Activated naive CD8-positive, alpha-beta T cell treated with anti-CD3 and anti-CD28 coated beads, Interleukin-2, amount 50 U/mL, for 24 hours (primary cell): Measurements from ENCODE around the gene UCHL1.

ENCODE experiments used
- ATAC-seq: fragments of 150-1000 bp; cut with Tn5 transposase; one replicate; pipeline ENCODE4 v1.10.0; 2021
- DNase-seq: peaks from one replicate; pipeline ENCODE4 v3.0.0; 2021
- H3K27ac Mint-ChIP-seq: one replicate; pipeline ENCODE4 v1.8.0; 2021; ENCODE audit warnings: mild to moderate bottlenecking, mixed read lengths
- H3K27me3 Mint-ChIP-seq: one replicate; pipeline ENCODE4 v1.8.0; 2021; ENCODE audit warnings: mixed read lengths
- H3K36me3 Mint-ChIP-seq: one replicate; pipeline ENCODE4 v1.8.0; 2021; ENCODE audit warnings: low read depth, mixed read lengths
- H3K4me1 Mint-ChIP-seq: one replicate; pipeline ENCODE4 v1.8.0; 2021; ENCODE audit warnings: mixed read lengths
- H3K4me3 Mint-ChIP-seq: one replicate; pipeline ENCODE4 v1.8.0; 2021; ENCODE audit warnings: mild to moderate bottlenecking, moderate library complexity, mixed read lengths
- H3K9me3 Mint-ChIP-seq: one replicate; pipeline ENCODE4 v1.8.0; 2021; ENCODE audit warnings: mixed read lengths

UCHL1 gene

GRCh38 chr4:41256740-41257256, at the start of gene UCHL1:
UCHL1 (plus strand) TSS chr4:41256928; CDS start chr4:41256977, 49 bp downstream.
- no peaks in the 10 kb centered on the region for H3K9me3 Mint-ChIP-seq
- H3K4me3 Mint-ChIP-seq = peak within 1 kb of the TSS; percentile 69
- no peak within 1 kb of the TSS for H3K27ac Mint-ChIP-seq
- peaks cover 14% of the 10 kb centered on the region for H3K4me1 Mint-ChIP-seq
- H3K27me3 Mint-ChIP-seq = peaks cover 53% of the 10 kb centered on the region
- H3K36me3 Mint-ChIP-seq = no peaks in the 10 kb centered on the region
- ATAC-seq (peak; percentile 34), DNase-seq (peak; percentile 10)

DNA sequence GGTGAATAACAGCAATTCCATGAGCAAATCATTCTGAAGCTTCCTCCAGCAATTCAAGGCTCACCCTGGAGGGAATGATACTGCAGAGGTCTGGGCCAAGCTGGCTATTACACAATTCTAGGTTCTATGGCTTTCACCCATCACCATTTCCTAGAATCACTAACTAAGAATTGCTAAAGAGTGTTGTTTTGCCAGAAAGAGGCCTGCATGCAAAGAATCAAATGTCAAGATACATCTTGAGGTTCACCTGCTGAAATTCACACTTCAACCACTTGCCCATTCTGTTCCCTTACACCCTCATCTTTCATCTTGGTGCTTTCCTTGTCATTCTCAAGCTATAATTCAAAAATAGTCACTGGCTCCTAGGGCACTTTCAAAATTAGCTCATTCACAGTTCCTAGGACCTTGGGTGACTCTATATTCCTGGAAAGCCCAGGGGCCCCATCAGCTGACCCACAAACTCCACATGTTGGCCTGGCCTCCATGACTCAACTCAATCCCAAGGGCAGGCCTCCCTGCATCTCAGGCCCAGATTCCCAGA, 49.4 kb upstream of the UCHL1 start:
- H3K4me3 Mint-ChIP-seq = no peak overlapping the region
- peaks cover 8% of the 10 kb centered on the region for H3K4me1 Mint-ChIP-seq
- peaks cover 36% of the 10 kb centered on the region for H3K27me3 Mint-ChIP-seq
- ATAC-seq (peak; percentile 59), DNase-seq (no peak)
- H3K9me3 Mint-ChIP-seq = no peaks in the 10 kb centered on the region
- H3K27ac Mint-ChIP-seq = peak overlapping the region; percentile 52
- no peaks in the 10 kb centered on the region for H3K36me3 Mint-ChIP-seq

- Mint-ChIP-seq H3K4me1 (peaks cover 19% of the 10 kb centered on the region), H3K27me3 (peaks cover 43% of the 10 kb centered on the region), H3K27ac (no peak overlapping the region), H3K4me3 (no peak overlapping the region), H3K36me3 (no peaks in the 10 kb centered on the region), H3K9me3 (no peaks in the 10 kb centered on the region)
- DNase-seq (no peak), ATAC-seq (no peak)
These were observed 47.5 kb upstream of the UCHL1 start for GRCh38 chr4:41209187-41209586.

- DNase-seq = no peak
- H3K27ac Mint-ChIP-seq = no peak overlapping the region
- no peaks in the 10 kb centered on the region for H3K9me3 Mint-ChIP-seq
- peaks cover 21% of the 10 kb centered on the region for H3K4me1 Mint-ChIP-seq
- H3K4me3 Mint-ChIP-seq = no peak overlapping the region
- peaks cover 44% of the 10 kb centered on the region for H3K27me3 Mint-ChIP-seq
- ATAC-seq = no peak
- no peaks in the 10 kb centered on the region for H3K36me3 Mint-ChIP-seq
These were observed 46.8 kb upstream of the UCHL1 start for GRCh38 chr4:41209901-41210300.

- H3K4me3 Mint-ChIP-seq = no peak overlapping the region
- peaks cover 59% of the 10 kb centered on the region for H3K27me3 Mint-ChIP-seq
- peaks cover 34% of the 10 kb centered on the region for H3K4me1 Mint-ChIP-seq
- no peak overlapping the region for H3K27ac Mint-ChIP-seq
- H3K9me3 Mint-ChIP-seq = no peaks in the 10 kb centered on the region
- ATAC-seq (no peak), DNase-seq (no peak)
- no peaks in the 10 kb centered on the region for H3K36me3 Mint-ChIP-seq
These were observed 44.6 kb upstream of the UCHL1 start for GRCh38 chr4:41211951-41212615.

- Mint-ChIP-seq H3K4me3 (peak overlapping the region; percentile 14), H3K27me3 (peaks cover 61% of the 10 kb centered on the region), H3K4me1 (peaks cover 29% of the 10 kb centered on the region), H3K27ac (no peak overlapping the region), H3K36me3 (no peaks in the 10 kb centered on the region), H3K9me3 (no peaks in the 10 kb centered on the region)
- ATAC-seq = no peak
- no peak for DNase-seq
These were observed 44.0 kb upstream of the UCHL1 start for GRCh38 chr4:41212616-41213203.

DNA sequence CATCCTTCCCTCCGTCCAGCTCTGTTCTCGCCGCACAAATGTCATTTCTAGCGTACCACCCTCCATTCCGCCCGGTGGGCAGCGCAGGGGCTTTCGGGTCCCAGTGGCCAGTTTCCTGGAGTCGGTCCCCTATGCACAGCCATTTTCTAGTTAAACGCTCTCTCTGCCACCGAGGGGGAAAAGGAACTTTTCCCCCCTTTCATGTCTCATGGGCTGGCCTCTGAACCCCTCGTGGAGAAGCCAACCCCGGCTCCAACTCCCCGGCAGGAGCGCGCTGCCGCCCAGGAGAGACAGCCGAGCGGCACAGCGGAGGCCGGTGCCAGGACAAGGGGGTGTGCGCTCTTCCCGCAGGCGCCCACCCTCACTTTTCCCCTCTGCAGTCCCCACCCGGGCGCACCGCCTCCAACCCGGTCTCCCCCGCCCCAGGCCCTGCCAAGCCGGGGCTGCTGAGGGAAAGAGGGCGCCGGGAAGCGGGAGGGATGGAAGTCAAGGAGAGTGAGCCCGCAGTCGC, 43.0 kb upstream of the UCHL1 start:
- no peak overlapping the region for H3K27ac Mint-ChIP-seq
- peak overlapping the region; percentile 62 for H3K4me3 Mint-ChIP-seq
- ATAC-seq = no peak
- peaks cover 60% of the 10 kb centered on the region for H3K27me3 Mint-ChIP-seq
- peaks cover 26% of the 10 kb centered on the region for H3K4me1 Mint-ChIP-seq
- no peak for DNase-seq
- no peaks in the 10 kb centered on the region for H3K9me3 Mint-ChIP-seq
- no peaks in the 10 kb centered on the region for H3K36me3 Mint-ChIP-seq

GRCh38 chr4:41214136-41214824, 42.4 kb upstream of the UCHL1 start, which contains the start of gene APBB2:
APBB2 (minus strand) TSS chr4:41214542; CDS start chr4:41033254, 181,288 bp downstream.
- H3K27me3 Mint-ChIP-seq = peaks cover 57% of the 10 kb centered on the region
- peaks cover 26% of the 10 kb centered on the region for H3K4me1 Mint-ChIP-seq
- no peak within 1 kb of the TSS for H3K27ac Mint-ChIP-seq
- H3K4me3 Mint-ChIP-seq = peak within 1 kb of the TSS; percentile 75
- DNase-seq = peak; percentile 65
- H3K9me3 Mint-ChIP-seq = no peaks in the 10 kb centered on the region
- peak; percentile 71 for ATAC-seq
- H3K36me3 Mint-ChIP-seq = no peaks in the 10 kb centered on the region

GRCh38 chr4:41214825-41215146, 41.9 kb upstream of the UCHL1 start:
- no peaks in the 10 kb centered on the region for H3K9me3 Mint-ChIP-seq
- peaks cover 26% of the 10 kb centered on the region for H3K4me1 Mint-ChIP-seq
- H3K27me3 Mint-ChIP-seq = peaks cover 55% of the 10 kb centered on the region
- peak overlapping the region; percentile 32 for H3K4me3 Mint-ChIP-seq
- DNase-seq (no peak), ATAC-seq (no peak)
- H3K27ac Mint-ChIP-seq = no peak overlapping the region
- no peaks in the 10 kb centered on the region for H3K36me3 Mint-ChIP-seq

DNA sequence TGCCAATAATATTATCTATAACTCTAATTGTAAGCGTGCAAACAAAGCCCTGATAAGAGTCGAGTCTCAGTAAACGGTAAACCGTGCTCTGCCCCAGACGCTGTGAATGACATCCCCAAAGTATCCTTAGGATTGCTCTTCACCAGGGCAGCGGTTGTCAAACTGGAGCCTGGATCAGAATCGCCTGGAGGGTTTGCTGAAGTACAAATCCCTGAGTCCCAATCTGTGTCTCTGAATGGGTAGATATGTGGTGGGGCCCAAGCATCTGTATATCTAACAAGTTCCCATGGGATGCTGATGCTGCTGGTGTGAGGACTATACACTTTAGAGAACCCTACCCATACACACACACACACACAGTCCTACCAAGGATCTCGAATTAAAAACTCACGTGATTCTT, 41.6 kb upstream of the UCHL1 start:
- Mint-ChIP-seq H3K4me3 (peak overlapping the region; percentile 60), H3K4me1 (peaks cover 26% of the 10 kb centered on the region), H3K27me3 (peaks cover 55% of the 10 kb centered on the region), H3K27ac (no peak overlapping the region), H3K9me3 (no peaks in the 10 kb centered on the region), H3K36me3 (no peaks in the 10 kb centered on the region)
- ATAC-seq (no peak), DNase-seq (no peak)

GRCh38 chr4:41215969-41216293, 40.8 kb upstream of the UCHL1 start:
- ATAC-seq (no peak), DNase-seq (peak; percentile 4)
- Mint-ChIP-seq H3K36me3 (no peaks in the 10 kb centered on the region), H3K27me3 (peaks cover 59% of the 10 kb centered on the region), H3K27ac (peak overlapping the region; percentile 16), H3K4me3 (peak overlapping the region; percentile 60), H3K4me1 (peaks cover 26% of the 10 kb centered on the region), H3K9me3 (no peaks in the 10 kb centered on the region)

- Mint-ChIP-seq H3K4me1 (peaks cover 26% of the 10 kb centered on the region), H3K27me3 (peaks cover 62% of the 10 kb centered on the region), H3K9me3 (no peaks in the 10 kb centered on the region), H3K4me3 (peak overlapping the region; percentile 78), H3K27ac (peak overlapping the region; percentile 68), H3K36me3 (no peaks in the 10 kb centered on the region)
- ATAC-seq (peak; percentile 57), DNase-seq (peak; percentile 70)
These were observed 40.3 kb upstream of the UCHL1 start for GRCh38 chr4:41216294-41217019.

DNA sequence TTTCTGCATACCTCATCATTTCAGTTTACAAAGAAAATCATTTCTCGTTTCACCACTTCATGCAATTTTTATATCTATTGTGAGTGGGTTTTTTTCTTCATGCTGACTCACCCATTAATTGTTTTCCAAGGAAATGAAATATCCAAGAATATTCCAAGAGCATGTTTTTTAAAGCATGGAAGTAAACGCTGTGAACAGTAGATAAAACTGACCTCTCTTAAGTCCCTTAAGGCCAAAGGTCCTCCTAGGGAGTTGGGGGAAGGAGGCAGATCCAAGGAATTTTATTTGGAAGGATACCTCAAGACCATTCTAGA, 39.8 kb upstream of the UCHL1 start:
- Mint-ChIP-seq H3K36me3 (no peaks in the 10 kb centered on the region), H3K27ac (peak overlapping the region; percentile 68), H3K9me3 (no peaks in the 10 kb centered on the region), H3K4me3 (peak overlapping the region; percentile 78), H3K4me1 (peaks cover 26% of the 10 kb centered on the region), H3K27me3 (peaks cover 57% of the 10 kb centered on the region)
- ATAC-seq (no peak), DNase-seq (no peak)

GRCh38 chr4:41217374-41217773, 39.4 kb upstream of the UCHL1 start:
- peak overlapping the region; percentile 68 for H3K27ac Mint-ChIP-seq
- H3K4me3 Mint-ChIP-seq = no peak overlapping the region
- ATAC-seq = no peak
- H3K9me3 Mint-ChIP-seq = no peaks in the 10 kb centered on the region
- peaks cover 26% of the 10 kb centered on the region for H3K4me1 Mint-ChIP-seq
- no peaks in the 10 kb centered on the region for H3K36me3 Mint-ChIP-seq
- DNase-seq = no peak
- H3K27me3 Mint-ChIP-seq = peaks cover 54% of the 10 kb centered on the region
